Gastroesophageal sphincter (tissue), 3 donors: ENCODE data around the gene TNN.

Experiments used
- EP300 ChIP-seq: sonication (generic); formaldehyde crosslinking; IDR thresholded peaks from one replicate; pipeline ENCODE4 v1.6.1; 2017; ENCODE audit warnings: antibody characterized with exemption, mild to moderate bottlenecking
- POLR2A ChIP-seq, 2 donors: fragments of 450-650 bp; IDR thresholded peaks; one replicate each; pipeline ENCODE4 v1.6.1; 2017; ENCODE audit warnings: antibody characterized with exemption in 2 of 2, mild to moderate bottlenecking in 2 of 2, moderate library complexity in 1 of 2
- POLR2AphosphoS5 ChIP-seq: sonication (generic); formaldehyde crosslinking; IDR thresholded peaks from one replicate; pipeline ENCODE4 v1.6.1; 2017; ENCODE audit warnings: antibody characterized with exemption
- TF ChIP-seq, protein P1 (sequence below), 4 experiments: fragments of 200-600 bp in 2 of 4; fragments of 450-650 bp in 2 of 4; sonication (generic) in 1 of 4; IDR thresholded peaks; one replicate each; pipeline ENCODE4 v1.5.1; 2017 to 2019; ENCODE audit warnings: antibody characterized with exemption in 4 of 4, mild to moderate bottlenecking in 2 of 4, moderate library complexity in 2 of 4

DNA sequence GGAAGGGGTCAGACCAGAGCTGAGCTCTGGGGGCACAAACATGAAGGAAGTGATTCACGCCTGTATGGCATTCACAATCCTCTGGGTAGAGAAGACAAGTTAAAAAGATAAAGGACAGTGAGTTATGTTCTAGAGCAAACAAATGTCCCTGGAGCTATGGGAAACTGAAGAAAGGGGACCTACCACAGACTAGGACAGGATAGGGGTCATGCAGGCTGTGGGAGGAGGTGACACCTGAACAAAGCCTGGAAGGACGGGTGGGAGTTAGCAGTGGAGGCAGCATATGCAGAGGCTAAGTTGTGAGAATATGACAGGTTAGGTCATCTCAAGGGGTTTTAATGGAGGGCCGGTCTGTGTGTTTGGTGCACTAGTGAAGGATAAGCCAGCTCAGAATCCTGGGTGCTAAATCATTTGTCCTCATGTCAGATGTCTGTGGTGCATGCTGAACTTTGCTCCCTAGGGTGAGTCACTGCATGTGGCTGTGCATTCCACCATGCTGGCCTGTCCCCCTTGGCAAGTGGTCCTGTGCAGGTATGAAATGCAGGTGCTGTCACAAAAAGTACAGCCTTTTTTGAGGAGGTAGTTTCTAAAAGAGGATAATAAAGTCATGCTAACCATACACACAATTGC lies 28.5 kb downstream of the TNN start:
- TF ChIP-seq, protein P1, sequence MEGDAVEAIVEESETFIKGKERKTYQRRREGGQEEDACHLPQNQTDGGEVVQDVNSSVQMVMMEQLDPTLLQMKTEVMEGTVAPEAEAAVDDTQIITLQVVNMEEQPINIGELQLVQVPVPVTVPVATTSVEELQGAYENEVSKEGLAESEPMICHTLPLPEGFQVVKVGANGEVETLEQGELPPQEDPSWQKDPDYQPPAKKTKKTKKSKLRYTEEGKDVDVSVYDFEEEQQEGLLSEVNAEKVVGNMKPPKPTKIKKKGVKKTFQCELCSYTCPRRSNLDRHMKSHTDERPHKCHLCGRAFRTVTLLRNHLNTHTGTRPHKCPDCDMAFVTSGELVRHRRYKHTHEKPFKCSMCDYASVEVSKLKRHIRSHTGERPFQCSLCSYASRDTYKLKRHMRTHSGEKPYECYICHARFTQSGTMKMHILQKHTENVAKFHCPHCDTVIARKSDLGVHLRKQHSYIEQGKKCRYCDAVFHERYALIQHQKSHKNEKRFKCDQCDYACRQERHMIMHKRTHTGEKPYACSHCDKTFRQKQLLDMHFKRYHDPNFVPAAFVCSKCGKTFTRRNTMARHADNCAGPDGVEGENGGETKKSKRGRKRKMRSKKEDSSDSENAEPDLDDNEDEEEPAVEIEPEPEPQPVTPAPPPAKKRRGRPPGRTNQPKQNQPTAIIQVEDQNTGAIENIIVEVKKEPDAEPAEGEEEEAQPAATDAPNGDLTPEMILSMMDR (IDR thresholded peaks at IDR 0.05): no peak
- TF ChIP-seq POLR2A (IDR thresholded peaks at IDR 0.05): no peak
- TF ChIP-seq EP300: no peak
- no peak for TF ChIP-seq POLR2AphosphoS5
